ENCODE results near the gene NCOA1.
A peak's percentile ranks its signal among the peaks of the same experiment; 100 is the strongest.
"Not testable (repeated sequence)": the region's sequence is repeated elsewhere in the genome, so short reads cannot be mapped to it uniquely, and the experiment has no call there.

Gene NCOA1

GRCh38 chr2:24490690-24491541 is at the start of gene NCOA1:
Gene NCOA1 (plus strand): TSS chr2:24491254. CDS start chr2:24658678, 167,424 bp downstream.
- DNase-seq (ENCODE audit: low read depth): peak; percentile 77

GRCh38 chr2:24448797-24449196 is 42.3 kb upstream of the NCOA1 start:
- no peak for DNase-seq (ENCODE audit: low read depth)

- no peak for DNase-seq (ENCODE audit: low read depth)
These were observed 41.7 kb upstream of the NCOA1 start for GRCh38 chr2:24449344-24449743.

GRCh38 chr2:24451805-24452501 is 39.1 kb upstream of the NCOA1 start:
- DNase-seq (ENCODE audit: low read depth): no peak

- DNase-seq (ENCODE audit: low read depth): no peak
These were observed 38.6 kb upstream of the NCOA1 start for GRCh38 chr2:24452502-24452885.

- no peak for DNase-seq (ENCODE audit: low read depth)
These were observed 37.5 kb upstream of the NCOA1 start for GRCh38 chr2:24453379-24454073.

GRCh38 chr2:24454294-24454693 is 36.8 kb upstream of the NCOA1 start:
- no peak for DNase-seq (ENCODE audit: low read depth)

GRCh38 chr2:24456599-24457556 is 34.2 kb upstream of the NCOA1 start:
- no peak for DNase-seq (ENCODE audit: low read depth)

GRCh38 chr2:24457696-24458386 is 33.2 kb upstream of the NCOA1 start:
- DNase-seq (ENCODE audit: low read depth): no peak

- no peak for DNase-seq (ENCODE audit: low read depth)
These were observed 31.6 kb upstream of the NCOA1 start for GRCh38 chr2:24459224-24460161.

GRCh38 chr2:24461685-24462084 is 29.4 kb upstream of the NCOA1 start:
- DNase-seq (ENCODE audit: low read depth): no peak

GRCh38 chr2:24463271-24463670 is 27.8 kb upstream of the NCOA1 start:
- no peak for DNase-seq (ENCODE audit: low read depth)

- DNase-seq (ENCODE audit: low read depth): no peak
These were observed 23.9 kb upstream of the NCOA1 start for GRCh38 chr2:24466871-24467870.

- DNase-seq (ENCODE audit: low read depth): not testable (repeated sequence)
These were observed 22.6 kb upstream of the NCOA1 start for GRCh38 chr2:24468453-24468852.

GRCh38 chr2:24469148-24469650 is 21.9 kb upstream of the NCOA1 start:
- DNase-seq (ENCODE audit: low read depth): no peak

GRCh38 chr2:24471662-24472061 is 19.4 kb upstream of the NCOA1 start:
- DNase-seq (ENCODE audit: low read depth): no peak

- no peak for DNase-seq (ENCODE audit: low read depth)
These were observed 18.6 kb upstream of the NCOA1 start for GRCh38 chr2:24472416-24472815.

- DNase-seq (ENCODE audit: low read depth): no peak
These were observed 17.4 kb upstream of the NCOA1 start for GRCh38 chr2:24473626-24474025.

All from stimulated activated CD8-positive, alpha-beta memory T cell treated with anti-CD3 and anti-CD28 coated beads, Interleukin-15, amount 100 ng/mL, for 1 hour (primary cell).